Lung (tissue), 12 donors: ENCODE results near the gene LDLRAD4. TPM values are rescaled to one million over a fixed set of nuclear protein-coding genes. Genes with fewer than 3 reads are reported as not detected.
A peak's percentile ranks its signal among the peaks of the same experiment; 100 is the strongest.

Source experiments
- ATAC-seq: fragments of 200-7000 bp; cut with Tn5 transposase; one replicate; pipeline ENCODE4 v1.9.1; 2020; ENCODE audit warnings: moderate number of reproducible peaks; ENCODE audit not compliant: insufficient read depth, low FRiP score
- DNase-seq, 3 donors: peaks; one replicate each; pipeline ENCODE4 v3.0.0-alpha.2; 2013 to 2017
- H3K27ac ChIP-seq, 2 donors: one replicate each; pipeline ENCODE4 v1.5.1; 2013; ENCODE audit warnings: mild to moderate bottlenecking in 2 of 2, moderate library complexity in 2 of 2, control low read depth in 1 of 2, inconsistent platforms in 1 of 2, low read depth in 1 of 2, low read length in 1 of 2
- H3K27me3 ChIP-seq, 3 donors: one replicate each; pipeline ENCODE4 v1.5.1; 2013; ENCODE audit warnings: low read length in 2 of 3; ENCODE audit not compliant: control insufficient read depth in 3 of 3, insufficient read depth in 3 of 3
- H3K36me3 ChIP-seq, 4 donors: one replicate each; pipeline ENCODE4 v1.5.1; 2013; ENCODE audit warnings: low read length in 4 of 4, mild to moderate bottlenecking in 1 of 4, moderate library complexity in 1 of 4; ENCODE audit not compliant: control insufficient read depth in 4 of 4, insufficient read depth in 4 of 4
- H3K4me1 ChIP-seq, 5 donors: one replicate each; pipeline ENCODE4 v1.5.1; 2013; ENCODE audit warnings: low read length in 5 of 5, mild to moderate bottlenecking in 2 of 5, moderate library complexity in 1 of 5; ENCODE audit not compliant: control insufficient read depth in 5 of 5, insufficient read depth in 5 of 5
- H3K4me3 ChIP-seq: one replicate; pipeline ENCODE4 v1.5.1; 2013; ENCODE audit warnings: mild to moderate bottlenecking, control low read depth, moderate library complexity
- H3K9ac ChIP-seq, 2 donors: one replicate each; pipeline ENCODE4 v1.5.1; 2013; ENCODE audit warnings: low read length in 2 of 2, control low read depth in 1 of 2; ENCODE audit not compliant: insufficient read depth in 1 of 2
- H3K9me3 ChIP-seq, 4 donors: one replicate each; pipeline ENCODE4 v1.5.1; 2013; ENCODE audit warnings: low read length in 3 of 4, mild to moderate bottlenecking in 1 of 4, moderate library complexity in 1 of 4; ENCODE audit not compliant: control insufficient read depth in 4 of 4, insufficient read depth in 3 of 4
- WGBS, 2 donors: extraction: QIAGEN DNeasy Blood & Tissue Kit; methylation state at CpG; one replicate each; pipeline ENCODE4 v1.1.7; 2013; 5-methylcytosine and 5-hydroxymethylcytosine counted together
- polyA plus RNA-seq, 2 donors: library from polyadenylated mRNA; stranded (reverse); fragments of 200-250 nt; gene quantifications; one replicate each; pipeline ENCODE4 v1.2.1, GENCODE V29; 2013
- total RNA-seq, 2 donors: library from RNA; depleted of rRNA in 1 of 2; stranded (reverse); fragments of >200 nt in 1 of 2; gene quantifications; one replicate each; pipeline ENCODE4 v1.2.1, GENCODE V29; 2014 to 2021
- TF ChIP-seq, protein P1 (sequence below): IDR thresholded peaks from 2 replicates; pipeline ENCODE4 v1.5.1; 2012; ENCODE audit warnings: mild to moderate bottlenecking; ENCODE audit errors: control extremely low read depth, extremely low read depth
- donor health status: control.
- donor health status: control.
- donor health status: Bipolar disorder and iron deficiency.
- donor health status: healthy.
- donor health status: DM: yes; HTN: yes; CAD: no.

LDLRAD4 gene
- total and polyA plus RNA-seq, 4 donors, result 3.2 to 62.4 (median 19.9) TPM

DNA sequence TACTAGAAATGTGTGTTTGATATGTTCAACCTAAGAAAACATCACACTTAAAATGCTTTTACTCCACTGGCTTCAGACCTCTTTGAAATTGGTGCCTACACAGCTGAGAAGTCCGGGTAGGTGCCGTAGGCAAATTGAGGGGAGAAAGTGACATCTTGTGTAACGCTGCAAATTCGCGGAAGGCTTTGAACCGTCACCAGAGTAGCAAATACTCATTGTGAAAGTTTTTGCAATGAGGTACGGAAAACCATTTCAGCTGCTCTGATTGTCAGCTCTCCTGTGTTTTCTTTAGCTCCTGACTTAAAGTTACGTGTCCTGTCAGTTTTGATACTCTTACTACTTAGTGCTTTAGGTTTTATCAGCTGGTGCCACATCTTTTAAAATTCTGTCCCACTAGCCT lies 283.3 kb downstream of the LDLRAD4 start:
- Histone ChIP-seq H3K27me3 (no peaks in the 10 kb centered on the region), H3K9me3 (peaks cover 0 to 8% (median 1%) of the 10 kb centered on the region in 4 donors), H3K4me3 (no peak overlapping the region), H3K36me3 (peaks cover 0 to 19% (median 6%) of the 10 kb centered on the region in 4 donors), H3K4me1 (peaks cover 3 to 26% (median 10%) of the 10 kb centered on the region in 5 donors), H3K27ac (no peak overlapping the region), H3K9ac (no peak overlapping the region)
- DNase-seq, result peak in 2 of 3 donors; percentile 26 to 37
- WGBS, 2 donors, result 57 to 62% methylated on average over 8 of the region's 8 CpGs
- TF ChIP-seq, protein P1, sequence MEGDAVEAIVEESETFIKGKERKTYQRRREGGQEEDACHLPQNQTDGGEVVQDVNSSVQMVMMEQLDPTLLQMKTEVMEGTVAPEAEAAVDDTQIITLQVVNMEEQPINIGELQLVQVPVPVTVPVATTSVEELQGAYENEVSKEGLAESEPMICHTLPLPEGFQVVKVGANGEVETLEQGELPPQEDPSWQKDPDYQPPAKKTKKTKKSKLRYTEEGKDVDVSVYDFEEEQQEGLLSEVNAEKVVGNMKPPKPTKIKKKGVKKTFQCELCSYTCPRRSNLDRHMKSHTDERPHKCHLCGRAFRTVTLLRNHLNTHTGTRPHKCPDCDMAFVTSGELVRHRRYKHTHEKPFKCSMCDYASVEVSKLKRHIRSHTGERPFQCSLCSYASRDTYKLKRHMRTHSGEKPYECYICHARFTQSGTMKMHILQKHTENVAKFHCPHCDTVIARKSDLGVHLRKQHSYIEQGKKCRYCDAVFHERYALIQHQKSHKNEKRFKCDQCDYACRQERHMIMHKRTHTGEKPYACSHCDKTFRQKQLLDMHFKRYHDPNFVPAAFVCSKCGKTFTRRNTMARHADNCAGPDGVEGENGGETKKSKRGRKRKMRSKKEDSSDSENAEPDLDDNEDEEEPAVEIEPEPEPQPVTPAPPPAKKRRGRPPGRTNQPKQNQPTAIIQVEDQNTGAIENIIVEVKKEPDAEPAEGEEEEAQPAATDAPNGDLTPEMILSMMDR, result no peak
- no peak for ATAC-seq

DNA sequence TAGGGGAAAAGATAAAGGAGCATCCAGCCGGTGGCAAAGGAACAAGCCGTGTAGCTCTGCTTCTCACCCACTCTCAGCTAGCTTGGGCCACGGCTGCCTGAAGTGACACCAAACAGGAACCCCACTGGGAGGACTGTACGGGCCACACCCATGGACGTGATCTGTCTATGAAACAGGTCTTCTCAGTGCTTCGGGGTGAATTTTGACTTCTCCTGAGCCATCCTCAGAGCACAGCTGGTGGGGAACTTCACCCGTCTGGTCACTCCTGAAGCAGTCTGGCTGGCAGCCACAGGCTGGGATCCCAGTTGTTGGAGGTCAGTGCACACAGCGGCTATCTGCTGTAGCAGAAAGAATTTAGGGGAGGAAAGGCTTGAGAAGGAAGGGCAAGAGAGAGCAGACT lies 284.0 kb downstream of the LDLRAD4 start:
- no peak overlapping the region for H3K27ac ChIP-seq
- no peak overlapping the region for H3K4me3 ChIP-seq
- WGBS, 2 donors, result 68 to 76% methylated on average over 8 of the region's 8 CpGs
- no peak overlapping the region for H3K9ac ChIP-seq
- peak; percentile 12 to 33 (median 23) for DNase-seq
- ATAC-seq, result no peak
- TF ChIP-seq, protein P1, result no peak
- no peaks in the 10 kb centered on the region for H3K27me3 ChIP-seq
- H3K36me3 ChIP-seq, result peaks cover 0 to 18% (median 6%) of the 10 kb centered on the region in 4 donors
- H3K9me3 ChIP-seq, result peaks cover 0 to 8% (median 1%) of the 10 kb centered on the region in 4 donors
- peaks cover 3 to 26% (median 10%) of the 10 kb centered on the region in 5 donors for H3K4me1 ChIP-seq

DNA sequence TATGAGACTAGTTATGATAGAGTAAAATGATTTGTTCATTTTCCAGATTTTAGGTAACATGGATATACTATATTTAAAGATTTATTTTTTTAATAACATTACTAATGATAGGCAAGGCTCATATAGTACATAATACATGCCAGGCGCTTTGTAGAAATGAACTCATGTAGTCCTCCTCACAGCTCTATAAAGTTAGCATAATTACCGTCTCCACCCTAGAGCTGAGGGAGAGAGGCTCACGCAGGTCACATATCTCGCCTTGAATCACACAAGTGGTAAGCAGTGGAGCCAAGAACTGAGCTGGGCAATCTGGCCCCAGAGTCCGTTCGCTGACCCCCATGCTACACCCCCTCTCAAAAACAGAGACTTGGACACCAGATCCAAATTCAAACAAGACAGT lies 285.3 kb downstream of the LDLRAD4 start:
- 62 to 76% methylated on average over 6 of the region's 6 CpGs for WGBS, 2 donors
- Histone ChIP-seq H3K9me3 (peaks cover 0 to 3% (median under 1%) of the 10 kb centered on the region in 4 donors), H3K36me3 (peaks cover 0 to 5% (median under 1%) of the 10 kb centered on the region in 4 donors), H3K9ac (no peak overlapping the region), H3K27me3 (no peaks in the 10 kb centered on the region), H3K27ac (no peak overlapping the region), H3K4me1 (peaks cover 3 to 26% (median 10%) of the 10 kb centered on the region in 5 donors), H3K4me3 (no peak overlapping the region)
- DNase-seq (no peak), ATAC-seq (no peak)
- TF ChIP-seq, protein P1, result no peak
